Kidney epithelial cell (primary cell): ENCODE data around the gene MALL. TPM values are rescaled to one million over a fixed set of nuclear protein-coding genes. Genes with fewer than 3 reads are reported as not detected.
"Not testable (repeated sequence)": the region's sequence is repeated elsewhere in the genome, so short reads cannot be mapped to it uniquely, and the experiment has no call there.

Experiments used
- DNase-seq: peaks from one replicate; pipeline ENCODE4 v3.0.0-alpha.2; 2010; ENCODE audit warnings: low read depth
- H3K27me3 ChIP-seq: 2 replicates; pipeline ENCODE4 v1.6.0; 2011; ENCODE audit warnings: low read length; ENCODE audit not compliant: control insufficient read depth, insufficient read depth
- H3K36me3 ChIP-seq: 2 replicates; pipeline ENCODE4 v1.5.1; 2011; ENCODE audit warnings: low read length; ENCODE audit not compliant: control insufficient read depth, insufficient read depth
- H3K4me3 ChIP-seq: 2 replicates; pipeline ENCODE4 v1.5.1; 2011; ENCODE audit warnings: low read depth, mild to moderate bottlenecking, control low read depth, low read length
- total RNA-seq: library from RNA; depleted of rRNA; stranded (reverse); fragments of >200 nt; gene quantifications from 2 replicates; pipeline ENCODE4 v1.2.3, GENCODE V29; 2015

Gene MALL
- total RNA-seq, 1 donor from 2014 or later = 6.1 TPM

DNA sequence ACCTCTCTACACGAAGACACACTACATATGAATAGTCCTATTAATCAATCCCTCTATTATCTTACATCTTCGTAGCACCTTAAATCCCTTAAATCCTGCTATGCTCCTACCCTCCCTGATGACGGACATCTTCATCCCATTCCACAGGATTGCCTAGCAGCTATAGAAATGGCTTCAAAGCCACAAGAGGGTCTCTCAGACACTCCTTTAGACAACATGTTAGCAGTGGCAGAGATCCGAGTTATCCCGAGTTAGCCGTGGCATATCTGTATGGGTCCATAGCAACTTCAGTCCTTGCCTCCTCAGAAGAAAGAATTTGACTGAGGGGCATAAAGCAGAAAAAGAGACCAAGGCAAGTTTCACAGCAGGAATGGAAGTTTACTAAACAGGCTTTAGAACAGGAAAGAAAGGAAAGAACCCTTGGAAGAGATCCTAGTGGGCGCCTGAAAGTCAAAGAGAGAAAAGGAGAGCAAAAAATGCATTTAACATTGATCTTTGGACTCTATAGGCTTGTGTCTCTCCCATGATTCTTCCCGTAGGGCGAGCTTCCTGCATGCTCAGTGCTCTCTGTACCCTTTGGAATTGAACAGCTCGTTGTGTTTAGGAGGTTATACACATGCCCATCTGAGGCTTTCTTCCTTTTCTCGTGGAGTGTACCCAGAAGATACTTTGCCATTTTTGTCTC is 56.5 kb downstream of the MALL start:
- not testable (repeated sequence) for H3K4me3 ChIP-seq, H3K36me3 ChIP-seq, DNase-seq, H3K27me3 ChIP-seq

DNA sequence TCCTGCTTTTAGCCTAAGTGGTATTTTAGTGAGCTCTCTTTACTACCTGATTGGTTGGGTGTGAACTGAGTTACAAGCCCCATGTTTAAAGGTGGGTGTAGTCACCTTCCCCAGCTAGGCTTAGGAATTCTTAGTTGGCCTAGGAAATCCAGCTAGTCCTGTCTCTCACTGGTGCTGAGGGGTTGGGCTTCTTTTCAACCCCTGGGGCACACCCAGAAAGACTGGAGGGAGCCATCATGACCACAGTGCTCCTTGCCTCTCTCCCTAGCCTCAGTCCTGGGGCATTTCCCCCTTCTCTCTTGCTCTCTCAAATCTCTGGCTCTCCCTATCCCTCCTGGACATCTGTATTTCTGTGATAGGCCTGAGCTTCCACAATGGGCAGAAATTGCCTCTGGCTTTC is 57.6 kb downstream of the MALL start:
- not testable (repeated sequence) for DNase-seq, H3K27me3 ChIP-seq, H3K4me3 ChIP-seq, H3K36me3 ChIP-seq

DNA sequence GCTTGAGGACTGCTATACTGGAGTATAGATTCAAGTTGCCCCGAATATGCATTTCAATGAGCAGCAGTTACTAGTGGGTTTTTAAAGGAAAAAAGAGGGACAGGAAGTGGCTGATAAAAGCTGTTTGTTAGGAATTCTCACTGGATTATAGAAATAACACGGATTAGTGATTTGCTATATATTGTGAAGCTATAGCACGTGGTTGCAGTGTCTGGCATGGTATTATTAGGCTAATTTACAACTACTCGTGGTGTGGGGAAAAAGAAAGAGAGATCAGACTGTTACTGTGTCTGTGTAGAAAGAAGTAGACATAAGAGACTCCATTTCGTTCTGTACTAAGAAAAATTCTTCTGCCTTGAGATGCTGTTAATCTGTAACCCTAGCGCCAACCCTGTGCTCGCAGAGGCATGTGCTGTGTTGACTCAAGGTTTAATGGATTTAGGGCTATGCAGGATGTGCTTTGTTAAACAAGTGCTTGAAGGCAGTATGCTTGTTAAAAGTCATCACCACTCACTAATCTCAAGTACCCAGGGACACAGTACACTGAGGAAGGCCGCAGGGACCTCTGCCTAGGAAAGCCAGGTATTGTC is 59.7 kb downstream of the MALL start:
- not testable (repeated sequence) for DNase-seq

DNA sequence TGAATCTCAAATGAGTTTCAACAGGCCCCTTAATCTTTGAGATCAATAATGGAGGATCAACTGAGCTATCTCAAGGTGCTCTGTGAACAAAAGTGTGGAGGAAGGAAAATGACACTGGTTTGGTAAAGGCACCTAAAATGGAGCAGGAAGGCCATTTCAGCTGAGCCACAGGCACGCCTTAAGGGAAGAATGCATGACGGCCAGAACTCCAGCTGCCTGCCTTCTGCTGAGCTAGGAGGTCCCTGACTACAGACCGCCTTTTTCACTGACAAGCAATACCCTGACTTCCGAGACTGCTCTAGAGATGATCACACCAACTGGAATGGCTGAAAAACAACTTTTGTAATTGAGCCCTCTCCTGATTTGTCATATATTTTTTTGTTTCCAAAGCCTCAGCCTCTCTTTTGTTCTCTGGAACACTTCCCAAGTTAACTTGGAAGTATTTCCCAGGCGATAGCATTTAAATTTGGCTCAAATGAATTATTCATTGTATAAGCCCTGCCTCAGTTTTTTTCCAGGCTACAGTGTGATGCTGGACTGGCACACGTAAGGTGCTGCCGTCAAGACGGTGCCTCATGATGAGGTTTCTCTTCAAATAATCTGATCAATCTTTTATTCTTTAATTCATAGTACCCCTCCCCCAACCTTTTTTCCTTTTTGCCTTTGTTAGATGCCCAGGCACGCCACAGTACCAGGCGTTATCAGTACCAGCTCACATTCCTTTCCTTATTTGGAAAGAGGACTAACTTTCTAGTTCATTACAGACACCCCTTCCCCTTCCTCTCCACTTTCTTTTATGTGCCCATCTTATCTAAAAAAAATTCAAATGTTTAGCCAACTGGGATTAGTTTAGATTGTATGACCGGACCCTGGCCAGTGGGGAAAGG is 60.9 kb downstream of the MALL start:
- DNase-seq = not testable (repeated sequence)

More for the DNA sequence above, 59.7 kb downstream of the MALL start:
- not testable (repeated sequence) for H3K27me3 ChIP-seq, H3K4me3 ChIP-seq, H3K36me3 ChIP-seq

DNA sequence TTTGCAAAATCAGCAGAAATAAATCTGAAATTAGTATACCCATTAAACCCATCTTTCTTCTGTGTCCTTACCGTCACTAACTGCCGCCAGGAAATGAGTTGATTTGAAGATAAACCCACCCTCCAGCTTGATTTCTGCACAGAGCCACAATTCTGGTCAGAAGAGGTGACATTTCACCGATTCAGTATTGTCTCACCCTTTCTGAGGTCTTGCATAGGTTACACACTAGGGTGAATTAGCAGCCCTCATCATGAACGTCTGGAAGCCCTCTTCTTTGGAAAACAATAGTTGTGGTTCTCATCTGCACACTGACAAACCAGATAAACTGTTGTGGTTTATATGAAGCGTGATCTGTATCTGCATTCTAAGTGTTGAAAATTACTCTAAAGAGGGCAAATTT is 61.9 kb downstream of the MALL start:
- DNase-seq, H3K4me3 ChIP-seq, H3K36me3 ChIP-seq, H3K27me3 ChIP-seq: not testable (repeated sequence)

More for the DNA sequence above, 60.9 kb downstream of the MALL start:
- not testable (repeated sequence) for H3K36me3 ChIP-seq, H3K4me3 ChIP-seq, H3K27me3 ChIP-seq

DNA sequence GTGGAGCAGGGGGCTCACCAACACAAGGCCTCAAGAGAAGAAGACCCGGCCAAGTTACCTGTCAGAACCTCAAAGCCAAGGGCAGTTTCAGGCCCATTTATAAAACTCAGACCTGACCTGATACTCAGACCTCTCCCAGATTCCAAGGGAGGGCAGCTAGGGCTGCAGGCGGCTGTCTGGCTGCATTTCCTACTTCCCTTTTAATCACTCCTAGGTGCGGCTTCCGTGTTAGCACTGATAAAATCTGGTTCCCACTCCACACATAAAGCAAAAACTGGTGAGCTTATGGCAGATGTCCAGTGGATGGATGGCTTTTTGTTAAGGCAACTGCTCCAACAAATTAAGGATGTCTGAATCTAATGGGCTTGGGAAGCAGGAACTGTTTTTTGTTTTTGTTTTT is 63.5 kb downstream of the MALL start:
- DNase-seq, H3K36me3 ChIP-seq, H3K27me3 ChIP-seq: not testable (repeated sequence)

DNA sequence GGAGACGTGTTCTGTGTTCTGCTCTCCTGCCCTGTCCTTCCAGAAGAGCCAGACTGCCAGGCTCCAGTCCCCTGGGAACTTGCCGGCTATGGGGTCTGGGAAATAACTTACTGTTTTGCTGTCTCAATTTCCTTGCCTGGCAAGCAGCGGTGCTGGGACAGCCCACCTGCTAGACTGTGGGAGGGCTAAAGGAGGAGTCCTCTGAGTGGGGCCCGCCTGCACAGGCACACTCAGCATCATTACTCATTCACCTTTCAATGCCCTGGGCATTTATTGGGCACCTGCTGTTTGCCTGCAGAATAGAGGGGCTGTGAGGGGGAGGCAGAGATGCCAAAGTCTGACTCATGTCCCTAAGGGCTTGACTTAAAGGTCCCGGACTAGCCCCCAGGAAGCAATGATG is 65.4 kb downstream of the MALL start:
- not testable (repeated sequence) for DNase-seq, H3K36me3 ChIP-seq, H3K27me3 ChIP-seq

More for the DNA sequence above, 63.5 kb downstream of the MALL start:
- H3K4me3 ChIP-seq = not testable (repeated sequence)

DNA sequence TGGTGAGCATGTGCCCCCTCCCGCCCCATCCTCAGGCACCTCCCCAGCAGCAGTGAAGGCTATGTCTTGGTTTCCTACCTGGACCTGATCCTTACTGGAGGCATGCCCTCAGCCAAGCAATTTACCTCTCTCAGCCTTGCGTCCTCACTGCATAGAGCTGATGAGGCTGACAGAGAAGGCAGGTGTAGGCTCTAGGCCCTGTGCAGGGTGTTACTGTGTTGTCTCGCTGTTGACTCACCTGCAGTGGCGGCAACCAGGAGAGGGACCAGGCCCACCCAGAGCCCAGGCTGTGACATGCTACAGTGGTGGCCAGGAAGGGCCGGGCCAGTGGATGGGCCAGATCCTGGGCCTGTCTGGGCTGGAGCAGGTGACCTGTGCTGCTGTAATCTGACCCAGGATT is 65.9 kb downstream of the MALL start:
- H3K36me3 ChIP-seq, H3K4me3 ChIP-seq, DNase-seq, H3K27me3 ChIP-seq: not testable (repeated sequence)

More for the DNA sequence above, 65.4 kb downstream of the MALL start:
- H3K4me3 ChIP-seq = not testable (repeated sequence)

DNA sequence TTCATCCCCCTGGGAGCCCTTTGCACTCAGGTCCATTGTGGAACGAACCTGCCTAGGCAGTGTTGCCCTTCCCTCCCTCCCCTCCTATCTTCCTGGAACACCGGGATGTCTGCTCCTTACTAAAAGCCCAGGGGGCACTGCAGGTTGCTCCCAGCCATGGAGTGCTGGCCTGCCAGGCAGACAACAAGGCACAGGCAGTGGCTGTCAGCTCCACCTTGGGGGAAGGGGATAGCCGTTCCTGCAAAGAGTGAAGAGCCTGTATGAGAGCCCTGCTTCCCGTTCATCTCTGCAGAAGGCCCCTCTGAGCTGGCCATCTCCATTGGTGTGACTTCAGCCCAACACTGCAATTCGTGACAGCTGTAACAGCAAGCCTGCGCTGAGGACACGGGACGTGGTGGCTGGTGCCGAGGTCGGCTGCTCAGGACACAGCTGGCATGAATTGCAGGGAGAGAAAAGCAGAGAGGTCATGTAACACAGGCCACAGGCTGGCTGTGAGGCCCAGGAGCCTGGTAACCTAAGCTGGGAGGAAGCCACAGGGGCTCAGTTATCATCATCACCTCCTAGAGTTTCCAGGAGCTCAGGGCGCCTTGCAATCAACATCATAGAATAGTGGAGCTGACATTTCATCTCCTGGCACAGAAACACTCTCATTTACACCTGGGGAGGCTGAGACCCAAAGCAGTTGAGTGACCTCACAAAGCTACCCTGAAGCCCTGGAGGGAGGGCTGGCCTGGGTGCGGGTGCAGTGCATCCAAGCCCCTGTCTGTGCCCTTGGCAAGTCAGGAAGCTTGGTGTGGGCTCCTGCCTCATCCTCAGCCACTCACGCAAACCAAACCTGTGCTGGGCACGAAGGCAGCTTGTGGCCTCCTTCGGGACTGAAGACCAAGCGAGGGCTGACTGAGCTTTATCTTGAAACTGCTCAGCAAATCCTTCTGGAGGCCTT is 67.1 kb downstream of the MALL start:
- H3K36me3 ChIP-seq, DNase-seq, H3K4me3 ChIP-seq, H3K27me3 ChIP-seq: not testable (repeated sequence)

DNA sequence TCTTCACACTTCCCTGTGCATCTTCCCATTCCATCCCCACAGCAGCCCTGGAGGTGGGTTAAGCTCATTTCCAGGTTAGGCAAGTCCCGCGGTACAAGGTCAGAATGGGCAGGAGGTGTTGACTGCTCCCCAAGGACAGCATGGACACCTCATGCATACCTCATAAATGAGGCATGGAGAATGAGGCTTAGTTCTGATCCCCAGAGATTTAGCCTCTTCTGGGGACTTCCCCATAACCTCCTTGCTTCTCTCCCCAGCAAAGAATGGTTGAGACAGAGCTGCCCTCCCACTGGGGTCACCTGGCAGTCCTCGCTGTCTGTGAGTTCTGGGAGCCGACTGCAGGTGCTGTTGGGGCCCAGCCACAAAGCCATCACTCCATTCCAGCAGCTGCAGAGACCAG is 68.4 kb downstream of the MALL start:
- H3K4me3 ChIP-seq, H3K27me3 ChIP-seq, DNase-seq, H3K36me3 ChIP-seq: not testable (repeated sequence)

DNA sequence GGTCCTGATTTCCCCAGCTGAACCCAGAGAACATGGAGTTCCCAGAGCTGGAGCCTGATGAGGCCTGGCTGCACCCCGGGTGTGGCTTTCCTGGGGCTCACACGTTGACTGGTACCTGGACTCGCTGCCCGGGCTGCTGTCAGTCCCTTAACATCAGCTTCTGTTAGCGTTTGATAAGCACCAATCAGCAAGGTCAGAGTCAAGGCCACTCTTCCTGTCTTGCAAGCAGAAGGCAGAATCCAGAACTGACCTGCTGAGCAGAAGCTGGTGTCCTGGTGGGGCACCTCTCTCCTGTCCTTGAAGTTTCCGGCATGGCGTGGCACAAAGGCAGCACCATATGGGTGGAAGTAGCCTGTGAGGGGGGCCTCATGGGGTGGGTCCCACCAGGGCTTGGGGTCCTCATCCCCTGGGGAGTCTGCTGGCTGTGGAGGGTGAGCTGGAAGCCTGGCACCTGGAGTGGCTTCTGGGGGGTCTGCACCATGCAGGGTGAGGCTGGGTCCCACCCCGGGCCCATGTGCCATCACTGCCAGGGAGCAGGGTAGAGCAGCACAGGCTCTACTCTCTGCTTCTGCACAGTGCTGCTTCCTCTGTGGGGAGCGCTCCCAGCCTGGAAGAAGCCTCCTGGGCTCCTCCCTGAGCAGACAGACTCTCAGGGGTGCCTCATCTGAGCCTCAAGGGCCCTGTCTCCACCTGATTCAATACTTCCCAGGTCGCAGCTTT is 73.5 kb downstream of the MALL start:
- not testable (repeated sequence) for H3K4me3 ChIP-seq, H3K36me3 ChIP-seq, DNase-seq, H3K27me3 ChIP-seq

DNA sequence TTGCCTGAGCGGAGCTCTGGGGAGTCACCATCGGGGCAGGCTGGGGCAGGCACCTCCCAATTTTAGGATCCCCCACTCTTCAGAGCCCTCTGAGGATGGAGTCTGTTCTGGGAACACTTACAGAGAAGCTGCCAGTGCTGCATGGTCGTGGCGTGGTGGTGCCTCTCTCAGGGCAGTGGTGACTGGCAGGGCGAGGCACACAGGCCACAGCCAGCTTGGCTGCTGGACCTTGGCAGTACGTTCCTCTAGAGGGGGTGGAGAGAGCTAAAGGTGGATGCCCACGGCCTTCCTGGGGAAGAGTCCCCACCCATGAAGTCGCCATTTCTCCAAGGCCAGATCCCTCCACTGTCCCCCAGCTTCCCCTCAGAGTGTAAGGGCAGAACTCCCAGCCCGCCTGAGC is 78.3 kb downstream of the MALL start:
- not testable (repeated sequence) for H3K4me3 ChIP-seq, H3K36me3 ChIP-seq, H3K27me3 ChIP-seq, DNase-seq

DNA sequence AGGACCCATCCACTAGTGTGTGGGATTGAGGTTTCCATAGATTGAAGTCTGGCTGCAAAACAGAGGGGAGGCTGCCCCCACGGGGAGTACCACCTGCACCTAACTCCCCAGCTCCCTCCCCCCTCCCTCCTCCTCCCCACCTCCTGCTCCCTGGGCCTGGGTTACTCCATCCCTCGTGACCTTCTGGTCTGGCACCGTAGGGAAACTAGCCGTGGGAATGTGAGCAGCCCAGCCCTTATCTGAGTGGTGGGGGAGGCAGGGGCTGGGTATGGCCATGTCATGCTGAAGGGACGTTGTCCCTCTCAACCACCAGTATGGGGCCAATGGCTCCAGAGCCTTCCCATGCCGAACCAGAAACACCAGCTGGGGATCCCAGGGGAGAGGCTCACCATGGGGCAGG is 80.2 kb downstream of the MALL start:
- not testable (repeated sequence) for H3K27me3 ChIP-seq

More for the DNA sequence above, 80.2 kb downstream of the MALL start:
- not testable (repeated sequence) for H3K36me3 ChIP-seq, DNase-seq, H3K4me3 ChIP-seq
